GM18498 (cell line): ENCODE measurements around the gene DDX3X.
"Not testable (repeated sequence)": the region's sequence is repeated elsewhere in the genome, so short reads cannot be mapped to it uniquely, and the experiment has no call there.

Experiments used
- ATAC-seq: cut with Tn5 transposase; IDR thresholded peaks from one replicate; pipeline ENCODE4 v1.9.1; 2021; ENCODE audit warnings: mild to moderate bottlenecking, moderate library complexity; ENCODE audit not compliant: unreplicated experiment

Gene DDX3X

DNA sequence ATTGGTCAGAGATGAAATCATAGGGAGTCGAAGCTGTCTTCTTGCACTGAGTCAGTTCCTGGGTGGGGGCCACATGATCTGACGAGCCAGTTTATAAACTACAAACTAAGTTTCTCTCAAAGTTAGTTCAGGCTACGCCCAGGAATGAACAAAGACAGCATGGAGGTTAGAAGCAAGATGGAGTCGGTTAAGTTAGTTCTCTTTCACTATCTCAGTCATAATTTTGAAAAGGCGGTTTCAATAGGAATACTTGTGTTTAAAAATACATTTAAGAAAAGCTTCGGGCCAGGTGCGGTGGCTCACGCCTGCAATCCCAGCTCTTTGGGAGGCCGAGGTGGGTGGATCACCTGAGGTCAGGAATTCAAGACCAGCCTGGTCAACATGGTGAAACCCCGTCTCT lies 77.3 kb downstream of the DDX3X start:
- ATAC-seq, result not testable (repeated sequence)

- ATAC-seq, result no peak
Measured at GRCh38 chrX:41412261-41413081, 78.5 kb downstream of the DDX3X start.
